Keratinocyte (primary cell): ENCODE measurements around the gene MMAB. TPM values are rescaled to one million over a fixed set of nuclear protein-coding genes. Genes with fewer than 3 reads are reported as not detected.

ENCODE experiments used
- DNase-seq: peaks from one replicate; pipeline ENCODE4 v3.0.0-alpha.2; 2011; ENCODE audit warnings: low read depth, missing footprints, low spot score
- FAIRE-seq: peaks from 2 replicates; lab custom pipeline; 2011; peaks lifted over from hg19 to GRCh38; lab: Jason Lieb, UNC
- H2AFZ ChIP-seq: 2 replicates; pipeline ENCODE4 v1.6.0; 2012; ENCODE audit warnings: low read length, control low read depth, inconsistent platforms; ENCODE audit not compliant: control insufficient read depth
- H3K27ac ChIP-seq: 2 replicates; pipeline ENCODE4 v1.5.1; 2011; ENCODE audit warnings: low read length; ENCODE audit not compliant: control insufficient read depth, insufficient read depth
- H3K27me3 ChIP-seq: 3 replicates; pipeline ENCODE4 v1.6.0; 2011; ENCODE audit warnings: low read length; ENCODE audit not compliant: control insufficient read depth, insufficient read depth; ENCODE audit errors: extremely low read depth
- H3K36me3 ChIP-seq, 2 experiments: 2 replicates in 1 of 2; 3 replicates in 1 of 2; pipeline ENCODE4 v1.5.1; 2011; ENCODE audit warnings: low read length in 2 of 2, mild to moderate bottlenecking in 1 of 2; ENCODE audit not compliant: control insufficient read depth in 2 of 2, insufficient read depth in 2 of 2; ENCODE audit errors: extremely low read depth in 1 of 2
- H3K4me1 ChIP-seq: 3 replicates; pipeline ENCODE4 v1.5.1; 2011; ENCODE audit warnings: low read length; ENCODE audit not compliant: control insufficient read depth, insufficient read depth; ENCODE audit errors: extremely low read depth
- H3K4me2 ChIP-seq: 3 replicates; pipeline ENCODE4 v1.6.0; 2011; ENCODE audit warnings: low read depth, low read length; ENCODE audit not compliant: control insufficient read depth, insufficient read depth; ENCODE audit errors: extremely low read depth
- H3K4me3 ChIP-seq, 3 experiments: fragments of 200-600 bp in 1 of 3; sonication (generic) in 1 of 3; 2 replicates in 2 of 3; 3 replicates in 1 of 3; pipeline ENCODE4 v1.5.1; 2011 to 2016; ENCODE audit warnings: low read length in 3 of 3, mild to moderate bottlenecking in 3 of 3, control low read depth in 2 of 3, inconsistent platforms in 1 of 3, low read depth in 1 of 3, mixed read lengths in 1 of 3, mixed run types in 1 of 3, moderate library complexity in 1 of 3; ENCODE audit not compliant: control insufficient read depth in 2 of 3, insufficient read depth in 2 of 3; ENCODE audit errors: extremely low read depth in 1 of 3
- H3K79me2 ChIP-seq: 2 replicates; pipeline ENCODE4 v1.6.0; 2012; ENCODE audit warnings: low read length; ENCODE audit not compliant: control insufficient read depth, insufficient read depth
- H3K9ac ChIP-seq: 3 replicates; pipeline ENCODE4 v1.6.0; 2011; ENCODE audit warnings: low read length; ENCODE audit not compliant: control insufficient read depth, insufficient read depth; ENCODE audit errors: extremely low read depth
- H3K9me1 ChIP-seq: 3 replicates; pipeline ENCODE4 v1.6.0; 2011; ENCODE audit warnings: low read length; ENCODE audit not compliant: control insufficient read depth, insufficient read depth; ENCODE audit errors: extremely low read depth
- H3K9me3 ChIP-seq: 2 replicates; pipeline ENCODE4 v1.5.1; 2012; ENCODE audit warnings: low read depth, low read length; ENCODE audit not compliant: control insufficient read depth
- H4K20me1 ChIP-seq: 3 replicates; pipeline ENCODE4 v1.6.0; 2011; ENCODE audit warnings: low read length; ENCODE audit not compliant: control insufficient read depth, insufficient read depth; ENCODE audit errors: extremely low read depth
- EZH2 ChIP-seq: IDR thresholded peaks from one replicate; pipeline ENCODE4 v1.6.1; 2012; ENCODE audit warnings: inconsistent platforms, mild to moderate bottlenecking, low read length, moderate library complexity
- dilution Hi-C: fragments of 300-500 bp; cut with MboI; formaldehyde crosslinking; loops from one replicate; pipeline ENCODE4 v1.7.0; 2020; ENCODE audit warnings: low sequenced_read_pairs; ENCODE audit not compliant: extremely low pct_ligation_motif_present
- polyA plus RNA-seq, 5 experiments: library from polyadenylated mRNA; depleted of rRNA in 3 of 5; stranded (reverse) in 3 of 5; stranded (forward) in 1 of 5; unstranded in 1 of 5; fragments of >200 nt; gene quantifications; 1 replicate in 1 of 5; 2 replicates in 3 of 5; 3 replicates in 1 of 5; pipeline versions ENCODE4 v1.2.1 to v1.2.3, GENCODE V29; 2011 to 2012; ENCODE audit warnings: missing spikeins in 2 of 5, low read depth in 1 of 5, low replicate concordance in 1 of 5
- TF ChIP-seq, protein P1 (sequence below), 3 experiments: IDR thresholded peaks in 1 of 3; conservative IDR thresholded peaks in 1 of 3; optimal IDR thresholded peaks in 1 of 3; 2 replicates in 2 of 3; 3 replicates in 1 of 3; pipeline versions ENCODE3 to v1.5.1; 2011; ENCODE audit warnings: low read length in 3 of 3, mild to moderate bottlenecking in 3 of 3, moderate library complexity in 2 of 3, control low read depth in 1 of 3, inconsistent platforms in 1 of 3; ENCODE audit not compliant: insufficient read depth in 2 of 3; ENCODE audit errors: extremely low read depth in 1 of 3

The MMAB gene
- polyA plus RNA-seq, 1 donor (not counting 4 experiments of a cell fraction or from before 2014, with no cell fraction given) = 30.6 TPM

DNA sequence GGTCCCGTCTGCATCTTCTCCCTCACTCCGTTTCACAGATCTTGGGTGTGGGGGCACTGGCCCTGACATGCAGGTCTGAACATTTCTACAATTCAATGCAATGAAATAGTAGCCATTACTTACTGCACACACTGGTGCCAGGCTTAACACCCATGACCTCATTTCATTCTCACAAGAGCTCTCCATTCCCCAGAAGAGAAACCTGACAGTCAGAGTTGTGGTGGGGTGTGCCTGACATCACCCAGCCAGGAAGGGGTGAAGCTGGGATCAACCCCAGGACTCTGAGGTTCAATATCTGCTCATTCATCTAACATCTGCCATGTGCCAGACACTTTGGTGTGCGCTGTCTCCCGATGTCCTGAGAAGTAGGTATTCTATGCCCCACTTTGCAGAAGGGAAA, 35.0 kb upstream of the MMAB start:
- H3K9me3 ChIP-seq = no peaks in the 10 kb centered on the region
- peaks cover 12% of the 10 kb centered on the region for H3K27me3 ChIP-seq
- H3K4me3 ChIP-seq = no peak overlapping the region
- H2AFZ ChIP-seq = no peak overlapping the region
- H4K20me1 ChIP-seq = no peaks in the 10 kb centered on the region
- no peak for DNase-seq
- no peaks in the 10 kb centered on the region for H3K79me2 ChIP-seq
- no peaks in the 10 kb centered on the region for H3K4me1 ChIP-seq
- H3K36me3 ChIP-seq = no peaks in the 10 kb centered on the region
- no peak overlapping the region for H3K9ac ChIP-seq
- H3K9me1 ChIP-seq = no peaks in the 10 kb centered on the region
- no peak overlapping the region for H3K4me2 ChIP-seq
- no peak for TF ChIP-seq EZH2
- TF ChIP-seq, protein P1, sequence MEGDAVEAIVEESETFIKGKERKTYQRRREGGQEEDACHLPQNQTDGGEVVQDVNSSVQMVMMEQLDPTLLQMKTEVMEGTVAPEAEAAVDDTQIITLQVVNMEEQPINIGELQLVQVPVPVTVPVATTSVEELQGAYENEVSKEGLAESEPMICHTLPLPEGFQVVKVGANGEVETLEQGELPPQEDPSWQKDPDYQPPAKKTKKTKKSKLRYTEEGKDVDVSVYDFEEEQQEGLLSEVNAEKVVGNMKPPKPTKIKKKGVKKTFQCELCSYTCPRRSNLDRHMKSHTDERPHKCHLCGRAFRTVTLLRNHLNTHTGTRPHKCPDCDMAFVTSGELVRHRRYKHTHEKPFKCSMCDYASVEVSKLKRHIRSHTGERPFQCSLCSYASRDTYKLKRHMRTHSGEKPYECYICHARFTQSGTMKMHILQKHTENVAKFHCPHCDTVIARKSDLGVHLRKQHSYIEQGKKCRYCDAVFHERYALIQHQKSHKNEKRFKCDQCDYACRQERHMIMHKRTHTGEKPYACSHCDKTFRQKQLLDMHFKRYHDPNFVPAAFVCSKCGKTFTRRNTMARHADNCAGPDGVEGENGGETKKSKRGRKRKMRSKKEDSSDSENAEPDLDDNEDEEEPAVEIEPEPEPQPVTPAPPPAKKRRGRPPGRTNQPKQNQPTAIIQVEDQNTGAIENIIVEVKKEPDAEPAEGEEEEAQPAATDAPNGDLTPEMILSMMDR (optimal IDR thresholded peaks at IDR 0.05 in 1 of 3, IDR thresholded peaks at IDR 0.05 in 1 of 3, conservative IDR thresholded peaks at IDR 0.05 in 1 of 3; ENCODE audit: extremely low read depth in 1 of 3, insufficient read depth in 2 of 3, low read length in 3 of 3) = no peak
- dilution Hi-C loops = no loop called here
- no peak overlapping the region for H3K27ac ChIP-seq
- FAIRE-seq = no peak

DNA sequence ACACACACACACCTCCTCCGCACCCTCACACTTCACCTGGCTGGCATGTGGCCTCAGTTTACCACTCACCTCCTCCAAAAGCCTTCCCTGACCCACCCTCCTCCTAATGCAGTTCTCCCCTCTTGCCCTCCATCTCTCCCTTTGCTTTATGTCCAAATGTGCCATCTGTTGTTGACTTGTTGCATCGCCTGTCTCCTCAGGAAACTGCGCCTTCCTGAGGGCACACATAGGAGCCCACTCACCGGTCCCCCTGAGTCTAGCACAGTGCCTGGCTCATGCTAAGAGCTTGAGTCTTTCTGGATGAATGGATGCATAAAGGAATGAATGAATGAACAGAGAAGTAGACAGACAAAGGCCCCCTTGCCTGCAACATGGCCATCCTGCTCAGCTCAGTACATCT, 34.3 kb upstream of the MMAB start:
- H3K27me3 ChIP-seq = peaks cover 12% of the 10 kb centered on the region
- DNase-seq (no peak), FAIRE-seq (no peak)
- no peaks in the 10 kb centered on the region for H3K79me2 ChIP-seq
- no peak overlapping the region for H3K4me2 ChIP-seq
- dilution Hi-C loops = no loop called here
- H3K36me3 ChIP-seq = no peaks in the 10 kb centered on the region
- H3K9me1 ChIP-seq = no peaks in the 10 kb centered on the region
- H2AFZ ChIP-seq = no peak overlapping the region
- TF ChIP-seq, protein P1 (optimal IDR thresholded peaks at IDR 0.05 in 1 of 3, IDR thresholded peaks at IDR 0.05 in 1 of 3, conservative IDR thresholded peaks at IDR 0.05 in 1 of 3; ENCODE audit: extremely low read depth in 1 of 3, insufficient read depth in 2 of 3, low read length in 3 of 3) = no peak
- no peak overlapping the region for H3K9ac ChIP-seq
- H3K9me3 ChIP-seq = no peaks in the 10 kb centered on the region
- H3K4me3 ChIP-seq = no peak overlapping the region
- H3K27ac ChIP-seq = no peak overlapping the region
- H4K20me1 ChIP-seq = no peaks in the 10 kb centered on the region
- H3K4me1 ChIP-seq = no peaks in the 10 kb centered on the region
